NOMO-1 treated with dmso at 0.1 percent for 144 hours (cell line): ENCODE data around the gene SLC25A31.
A peak's percentile ranks its signal among the peaks of the same experiment; 100 is the strongest.

Source experiments
- DNase-seq: peaks from one replicate; lab custom pipeline; 2025; ENCODE audit not compliant: unreplicated experiment; lab: John Stamatoyannopoulos, UW

Gene SLC25A31

DNA sequence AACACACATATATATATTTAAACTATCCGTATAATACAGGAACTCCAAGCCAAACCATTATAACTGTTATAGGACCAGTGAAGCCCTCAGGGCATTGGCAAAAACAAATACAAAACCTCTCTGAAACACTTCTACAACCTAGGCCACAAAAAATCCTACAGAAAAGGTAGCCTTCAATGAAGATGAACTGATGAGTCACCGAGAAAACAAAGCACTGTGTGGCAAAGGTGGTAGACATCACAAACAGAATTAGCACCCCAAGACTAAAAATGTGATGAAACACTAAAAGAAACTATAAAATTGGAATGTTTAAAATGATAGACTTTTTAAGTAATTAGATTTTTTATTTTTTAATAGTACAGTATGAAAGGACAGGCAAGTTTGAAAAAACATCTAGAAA is 46.4 kb downstream of the SLC25A31 start:
- no peak for DNase-seq

DNA sequence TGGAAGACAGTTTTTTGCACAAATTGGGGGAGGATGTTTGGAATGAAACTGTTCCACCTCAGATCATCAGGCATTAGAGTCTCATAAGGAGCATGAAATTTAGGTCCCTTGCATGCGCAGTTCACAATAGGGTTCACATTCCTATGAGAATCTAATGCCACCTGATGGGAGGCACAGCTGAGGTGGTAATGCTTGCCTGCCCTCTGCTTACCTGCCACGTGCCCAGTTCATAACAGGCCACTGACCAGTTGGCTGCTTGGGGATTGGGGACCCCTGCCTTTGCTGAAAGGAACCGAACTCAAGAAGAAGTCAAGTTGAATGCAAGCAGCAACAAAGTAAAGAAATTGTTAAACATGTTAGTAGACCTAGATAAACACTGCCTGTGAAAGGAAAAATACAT is 47.3 kb downstream of the SLC25A31 start:
- no peak for DNase-seq

DNA sequence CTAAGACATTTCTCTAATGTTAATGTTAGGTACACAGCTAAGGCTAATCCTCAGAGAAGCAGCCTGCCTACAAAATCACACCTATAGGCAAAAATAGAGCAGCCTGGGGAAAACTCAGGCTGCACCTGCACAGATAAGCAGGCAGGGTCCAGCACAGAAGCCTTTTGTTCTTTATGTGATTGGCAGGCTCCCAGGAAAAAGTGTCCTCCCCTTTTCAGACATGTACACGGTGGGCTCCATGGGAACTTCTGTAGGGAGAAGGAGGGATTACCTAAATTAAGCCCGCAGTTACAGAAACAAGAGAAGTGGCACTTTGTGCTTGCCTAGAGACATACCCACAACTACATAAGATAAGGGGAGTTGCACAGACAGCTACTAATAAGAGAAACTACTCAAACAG is 47.9 kb downstream of the SLC25A31 start:
- no peak for DNase-seq

DNA sequence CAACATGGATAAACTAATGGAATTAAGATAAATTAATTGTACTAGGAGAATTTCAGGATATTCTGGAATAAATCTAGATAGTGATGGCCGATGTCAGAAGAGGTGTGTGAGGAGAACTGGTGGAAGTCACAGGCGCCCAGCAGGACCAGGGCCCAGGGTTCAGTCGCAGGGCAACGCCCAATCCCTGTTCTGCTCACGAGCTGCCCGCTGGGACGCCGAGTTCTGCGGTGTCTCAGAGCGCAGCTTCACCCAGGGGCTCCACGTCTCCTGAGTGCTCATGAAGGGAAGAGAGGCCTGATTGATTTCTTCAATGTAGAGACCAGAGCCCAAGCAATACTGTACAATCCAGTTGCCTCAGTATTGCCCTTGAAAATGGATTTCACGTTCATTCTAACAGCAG is 50.4 kb downstream of the SLC25A31 start:
- DNase-seq = no peak

DNA sequence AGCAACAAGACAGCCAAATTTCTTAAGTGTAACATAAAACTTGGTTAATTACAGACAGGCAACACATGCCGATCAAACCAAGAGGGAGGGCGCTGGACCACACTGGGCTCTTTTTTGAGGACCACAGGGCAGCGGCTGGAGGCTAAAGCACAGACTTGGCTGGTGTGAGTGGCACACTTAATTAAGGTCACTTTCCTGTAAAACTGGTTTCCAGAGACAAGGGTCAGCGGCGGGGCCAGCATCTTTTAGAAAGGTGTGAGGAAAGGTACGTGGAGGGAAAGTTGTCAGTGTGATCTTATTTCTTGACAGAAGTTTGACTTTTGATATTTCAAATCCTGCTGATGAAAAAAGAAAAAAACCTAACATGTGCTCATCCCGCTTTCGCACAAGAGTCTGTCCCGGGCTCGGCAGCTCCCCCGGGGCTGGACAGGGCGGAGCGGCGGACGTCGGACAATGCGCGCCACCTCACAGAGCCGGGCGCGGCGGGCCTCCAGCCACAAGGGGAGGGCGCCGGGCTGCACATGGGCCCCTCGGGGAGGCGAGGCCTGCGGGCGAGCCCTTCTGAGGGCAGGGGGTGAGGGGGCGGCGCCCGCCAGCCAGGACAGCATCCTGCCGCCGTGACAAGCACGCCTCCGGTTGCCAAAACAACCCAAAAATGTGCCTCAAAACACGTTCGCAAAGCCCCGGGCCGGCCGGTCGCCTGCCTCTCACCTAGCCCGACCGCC is 51.3 kb downstream of the SLC25A31 start:
- DNase-seq = no peak

DNA sequence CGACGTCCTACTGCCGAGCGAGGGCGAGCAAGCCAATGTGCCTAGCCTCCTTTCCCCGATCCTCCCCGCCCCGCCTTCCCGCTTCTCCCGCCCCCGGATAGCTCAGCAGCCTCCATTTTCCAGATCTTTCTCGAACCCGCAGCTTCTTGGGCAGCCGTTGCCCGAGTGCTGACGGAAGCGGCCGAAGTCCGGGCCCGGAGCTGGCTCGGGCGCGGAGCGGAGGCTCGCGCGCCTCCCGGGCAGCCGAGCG is 51.8 kb downstream of the SLC25A31 start:
- peak; percentile 80 for DNase-seq

DNA sequence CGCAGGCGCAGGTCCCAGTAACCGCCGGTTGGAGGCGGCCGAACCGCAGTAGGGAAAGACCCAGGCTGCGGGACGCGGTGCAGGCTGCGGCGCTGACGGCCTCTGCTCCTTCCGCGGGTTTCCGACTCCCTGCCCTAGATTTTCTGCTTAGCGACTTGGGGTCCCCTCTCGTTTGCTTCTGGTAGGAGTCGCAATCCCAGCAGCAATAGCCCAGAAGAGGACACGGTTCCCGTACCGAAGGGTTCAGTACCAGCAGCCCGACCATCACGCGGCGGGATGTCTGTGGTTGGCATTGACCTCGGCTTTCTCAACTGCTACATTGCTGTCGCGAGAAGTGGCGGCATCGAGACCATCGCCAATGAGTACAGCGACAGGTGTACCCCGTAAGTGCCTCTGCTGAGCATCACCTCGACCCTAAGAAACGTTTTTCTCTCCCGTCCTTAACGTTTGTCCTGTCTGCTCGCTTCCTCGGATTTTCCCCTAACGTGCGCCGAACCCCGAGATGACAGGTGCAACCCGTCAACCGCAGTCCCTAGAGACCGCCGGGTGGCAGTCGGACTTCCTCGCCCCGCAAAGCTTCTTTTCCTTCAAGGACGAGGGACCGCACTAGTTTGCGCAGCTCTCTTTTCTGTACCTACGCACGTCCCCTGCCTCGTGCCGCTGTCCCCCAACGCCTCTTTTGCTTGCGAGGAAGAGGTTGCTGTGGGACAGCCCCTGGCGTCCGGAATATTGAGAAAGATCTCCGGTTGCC is 52.2 kb downstream of the SLC25A31 start, which contains the start of gene HSPA4L:
Gene HSPA4L, plus strand, starts transcription at position 48 of the 751 bp plus-strand sequence. Its CDS starts 229 bp downstream, at position 277.
- no peak for DNase-seq

DNA sequence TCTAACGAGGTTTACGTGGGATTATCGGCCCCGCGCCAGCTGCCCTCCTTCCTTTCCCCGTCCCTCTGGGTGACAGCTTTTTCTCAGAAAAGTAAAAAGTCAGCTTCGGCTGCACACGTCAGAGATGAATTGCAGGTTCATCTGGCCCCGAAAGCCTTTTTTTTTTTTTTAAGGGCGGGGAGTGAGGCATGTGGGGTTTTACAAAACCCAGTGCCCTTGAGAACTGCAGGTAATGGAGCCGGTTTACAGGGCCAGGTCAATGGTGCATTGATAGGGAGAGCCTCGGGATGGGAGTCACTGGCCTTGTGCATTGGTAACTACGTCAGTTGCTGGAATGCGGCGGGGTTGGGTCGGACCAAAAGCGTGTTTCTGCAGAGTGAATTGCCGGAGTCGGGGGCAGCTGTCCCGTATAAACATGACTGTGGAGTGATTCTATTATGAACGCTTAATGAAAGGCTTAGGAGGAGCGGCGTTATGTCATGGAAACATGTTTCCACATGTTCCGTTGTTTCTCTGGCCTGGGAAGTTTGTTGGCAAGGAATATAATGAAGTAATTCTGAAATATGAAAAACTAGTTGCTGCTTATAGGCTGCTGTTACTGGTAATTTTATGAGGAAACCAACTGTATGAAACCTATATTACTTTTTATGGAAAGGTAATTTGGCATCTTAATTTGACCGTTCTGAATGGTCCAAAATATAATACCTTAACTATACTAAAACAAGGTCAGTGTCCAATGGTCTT is 53.0 kb downstream of the SLC25A31 start:
- no peak for DNase-seq

DNA sequence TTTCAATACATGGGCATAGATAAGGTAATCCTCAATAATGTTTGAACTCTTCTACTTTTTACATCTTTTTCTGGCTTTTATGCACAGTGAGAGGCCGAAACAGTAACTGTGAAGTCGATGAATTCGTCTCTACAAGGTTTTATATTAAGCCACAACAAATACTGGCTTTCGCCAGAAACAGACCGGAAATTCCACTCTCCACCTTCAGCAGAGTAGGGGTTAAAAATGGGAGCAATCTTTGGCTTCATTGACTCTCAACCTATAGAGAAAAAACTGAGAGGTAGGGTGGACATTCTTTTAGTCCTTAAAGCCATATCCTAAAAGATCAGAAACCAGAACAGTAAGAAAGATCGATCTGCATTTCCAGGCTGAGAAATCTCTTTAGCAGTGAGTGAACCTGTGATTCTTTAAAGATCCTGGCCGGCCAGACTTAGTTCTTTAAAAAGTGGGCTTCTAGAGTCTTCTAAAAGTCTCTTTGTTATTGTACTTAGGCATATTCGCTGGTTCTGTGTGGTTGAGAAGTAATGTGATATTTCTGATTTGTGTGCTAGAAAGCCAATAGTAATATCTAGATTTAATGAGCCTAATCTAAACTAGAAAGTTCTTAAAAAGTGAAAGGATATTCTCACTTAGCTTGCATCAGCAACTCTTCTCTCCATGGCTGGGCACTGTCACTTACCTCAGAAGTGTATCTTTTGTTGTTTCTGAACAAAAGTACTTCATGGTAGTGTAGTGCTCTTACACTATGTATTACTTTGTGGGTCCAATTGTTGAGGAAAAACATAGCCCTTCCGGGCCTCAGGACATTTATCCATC is 54.0 kb downstream of the SLC25A31 start:
- no peak for DNase-seq

DNA sequence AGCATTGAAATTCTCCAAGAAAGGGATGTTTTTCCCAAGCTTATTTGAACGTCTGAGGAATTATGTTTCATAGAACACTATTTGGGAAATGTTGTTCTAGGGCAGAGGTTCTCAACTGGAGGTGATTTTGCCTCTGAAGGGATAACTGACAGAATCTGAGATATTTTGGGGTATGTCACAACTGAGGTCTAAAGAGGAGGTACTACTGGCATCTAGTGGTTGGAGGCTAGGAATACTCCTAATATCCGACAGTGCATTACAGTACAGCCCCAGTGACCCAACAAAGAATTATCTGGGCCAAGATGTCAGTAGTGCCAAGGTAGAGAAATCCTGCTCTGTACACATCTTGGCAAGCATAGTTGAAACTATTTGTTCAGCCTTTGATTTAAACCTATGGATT is 58.3 kb downstream of the SLC25A31 start:
- DNase-seq = no peak

DNA sequence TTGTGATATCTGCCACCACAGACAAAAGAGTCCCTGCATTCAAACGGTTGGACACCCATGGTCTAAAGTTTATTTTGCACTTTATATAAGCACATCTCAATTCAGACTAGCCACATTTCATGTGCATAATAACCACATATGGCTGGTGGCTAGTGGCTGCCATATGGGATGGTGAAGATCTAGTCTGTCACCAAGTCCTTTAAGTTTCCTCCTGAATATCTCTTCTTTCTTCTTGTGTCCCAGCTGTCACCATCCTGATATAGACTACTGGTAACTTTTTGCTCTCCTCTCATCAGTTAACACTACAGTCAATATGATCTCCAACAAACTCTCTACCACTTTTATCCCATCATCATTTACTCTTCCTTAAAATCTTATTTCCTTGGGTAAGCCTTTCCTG is 61.2 kb downstream of the SLC25A31 start:
- DNase-seq = no peak

DNA sequence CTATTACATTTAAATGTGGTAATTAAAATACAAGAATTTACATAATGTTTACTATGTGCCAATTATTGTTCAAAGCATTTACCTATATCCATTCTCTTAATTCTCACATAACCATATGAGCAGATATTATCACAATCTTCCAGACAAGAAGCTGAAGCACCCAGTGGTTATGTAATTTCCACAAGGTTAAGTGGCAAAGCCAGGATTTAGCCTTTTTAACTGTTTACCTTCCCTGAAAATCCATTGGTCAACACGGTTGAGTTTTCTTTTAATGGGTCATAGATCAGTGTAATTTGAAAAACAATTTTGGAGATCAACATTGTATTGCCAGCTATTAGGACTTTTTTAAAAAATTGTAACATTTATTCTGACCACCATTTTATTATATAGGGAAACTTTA is 63.3 kb downstream of the SLC25A31 start:
- DNase-seq = no peak

DNA sequence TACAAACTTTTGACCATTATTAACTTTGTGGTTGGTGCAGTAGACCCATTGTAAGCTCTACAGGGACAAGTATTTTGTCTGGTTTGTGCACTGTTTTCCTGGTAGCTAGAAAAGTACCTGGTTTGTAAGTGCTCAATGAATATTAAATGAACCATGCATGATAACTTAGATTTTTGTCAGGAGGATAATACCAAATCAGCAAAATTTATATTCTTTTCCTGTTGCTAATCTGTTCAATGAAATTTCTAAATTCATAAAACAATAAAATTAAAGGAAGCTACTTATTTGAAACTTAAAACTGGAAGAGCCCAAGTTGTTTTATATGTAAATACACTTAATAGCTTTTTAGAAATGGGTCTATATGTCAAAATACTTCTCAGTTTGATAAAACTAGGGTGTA is 69.5 kb downstream of the SLC25A31 start:
- no peak for DNase-seq

DNA sequence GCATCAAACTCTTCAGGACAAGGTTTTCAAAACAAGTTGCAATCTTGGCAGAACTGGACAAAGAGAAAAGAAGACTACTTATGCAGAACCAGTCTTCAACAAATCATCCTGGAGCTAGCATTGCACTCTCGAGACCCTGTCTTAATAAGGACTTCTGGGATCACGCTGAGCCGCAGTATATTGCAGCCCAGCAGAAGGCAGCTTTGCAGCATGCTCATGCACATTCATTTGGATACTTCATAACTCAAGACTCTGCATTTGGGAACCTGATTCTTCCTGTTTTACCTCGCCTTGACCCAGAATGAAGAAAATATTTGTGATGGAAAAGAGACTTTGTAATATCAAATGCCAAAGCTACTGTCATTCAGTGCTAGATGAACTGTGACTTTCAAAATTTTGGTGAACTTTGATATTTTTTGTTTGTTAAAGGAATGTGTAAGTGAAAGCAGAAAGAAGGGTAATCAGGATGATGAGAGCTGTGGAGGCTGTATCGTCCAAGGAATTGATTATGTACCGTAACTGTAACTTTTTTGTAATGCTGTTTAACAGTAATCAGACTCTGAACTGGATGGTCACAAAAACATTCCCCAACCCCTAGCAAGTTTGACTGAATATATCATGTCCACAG is 79.1 kb downstream of the SLC25A31 start:
- DNase-seq = no peak

DNA sequence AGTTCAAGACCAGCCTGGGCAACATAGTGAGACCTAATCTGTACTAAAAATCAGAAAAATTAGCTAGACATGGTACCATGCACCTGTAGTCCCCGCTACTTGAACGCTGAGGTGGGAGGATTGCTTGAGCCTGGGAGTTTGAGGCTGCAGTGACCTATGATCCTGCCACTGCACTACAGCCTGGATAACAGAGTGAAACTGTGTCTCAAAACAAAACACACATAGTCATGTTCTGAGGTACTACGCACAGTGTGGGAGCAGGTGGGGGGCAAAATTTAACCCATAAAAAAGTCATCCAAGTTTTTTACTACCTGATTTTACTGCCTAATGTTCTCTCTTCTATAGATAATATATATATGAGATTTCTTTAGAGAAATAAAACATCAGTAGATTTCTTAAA is 80.4 kb downstream of the SLC25A31 start:
- DNase-seq = no peak

DNA sequence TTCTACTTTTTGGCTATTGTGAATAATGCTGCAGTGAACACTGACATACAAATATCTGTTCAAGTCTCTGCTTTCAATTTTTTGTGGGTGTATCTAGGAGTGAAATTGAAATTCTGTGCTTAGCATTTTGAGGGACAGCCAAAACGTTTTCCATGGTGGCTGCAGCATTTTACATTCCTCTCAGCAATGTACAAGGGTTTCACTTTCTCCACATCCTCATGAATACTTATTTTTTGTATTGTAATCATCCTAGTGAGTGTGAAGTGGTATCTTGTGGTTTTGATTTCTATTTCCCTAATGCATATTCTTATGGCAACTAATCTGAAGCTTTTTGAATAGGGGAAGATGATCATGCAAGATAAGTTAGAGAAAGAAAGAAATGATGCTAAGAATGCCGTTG is 92.2 kb downstream of the SLC25A31 start:
- no peak for DNase-seq
